Measurements from ENCODE around the gene PRRC2A.

DNA sequence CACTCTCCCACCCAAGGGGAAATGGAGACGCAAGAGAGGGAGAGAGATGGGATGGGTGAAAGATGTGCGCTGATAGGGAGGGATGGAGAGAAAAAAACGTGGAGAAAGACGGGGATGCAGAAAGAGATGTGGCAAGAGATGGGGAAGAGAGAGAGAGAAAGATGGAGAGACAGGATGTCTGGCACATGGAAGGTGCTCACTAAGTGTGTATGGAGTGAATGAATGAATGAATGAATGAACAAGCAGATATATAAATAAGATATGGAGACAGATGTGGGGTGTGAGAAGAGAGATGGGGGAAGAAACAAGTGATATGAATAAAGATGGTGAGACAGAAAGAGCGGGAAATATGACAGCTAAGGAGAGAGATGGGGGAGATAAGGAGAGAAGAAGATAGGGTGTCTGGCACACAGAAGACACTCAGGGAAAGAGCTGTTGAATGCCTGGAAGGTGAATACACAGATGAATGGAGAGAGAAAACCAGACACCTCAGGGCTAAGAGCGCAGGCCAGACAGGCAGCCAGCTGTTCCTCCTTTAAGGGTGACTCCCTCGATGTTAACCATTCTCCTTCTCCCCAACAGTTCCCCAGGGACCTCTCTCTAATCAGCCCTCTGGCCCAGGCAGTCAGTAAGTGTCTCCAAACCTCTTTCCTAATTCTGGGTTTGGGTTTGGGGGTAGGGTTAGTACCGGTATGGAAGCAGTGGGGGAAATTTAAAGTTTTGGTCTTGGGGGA is 44.4 kb upstream of the PRRC2A start:
- TF ChIP-seq, protein P1, sequence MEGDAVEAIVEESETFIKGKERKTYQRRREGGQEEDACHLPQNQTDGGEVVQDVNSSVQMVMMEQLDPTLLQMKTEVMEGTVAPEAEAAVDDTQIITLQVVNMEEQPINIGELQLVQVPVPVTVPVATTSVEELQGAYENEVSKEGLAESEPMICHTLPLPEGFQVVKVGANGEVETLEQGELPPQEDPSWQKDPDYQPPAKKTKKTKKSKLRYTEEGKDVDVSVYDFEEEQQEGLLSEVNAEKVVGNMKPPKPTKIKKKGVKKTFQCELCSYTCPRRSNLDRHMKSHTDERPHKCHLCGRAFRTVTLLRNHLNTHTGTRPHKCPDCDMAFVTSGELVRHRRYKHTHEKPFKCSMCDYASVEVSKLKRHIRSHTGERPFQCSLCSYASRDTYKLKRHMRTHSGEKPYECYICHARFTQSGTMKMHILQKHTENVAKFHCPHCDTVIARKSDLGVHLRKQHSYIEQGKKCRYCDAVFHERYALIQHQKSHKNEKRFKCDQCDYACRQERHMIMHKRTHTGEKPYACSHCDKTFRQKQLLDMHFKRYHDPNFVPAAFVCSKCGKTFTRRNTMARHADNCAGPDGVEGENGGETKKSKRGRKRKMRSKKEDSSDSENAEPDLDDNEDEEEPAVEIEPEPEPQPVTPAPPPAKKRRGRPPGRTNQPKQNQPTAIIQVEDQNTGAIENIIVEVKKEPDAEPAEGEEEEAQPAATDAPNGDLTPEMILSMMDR (tag by site-specific recombination; IDR thresholded peaks at IDR 0.05): no peak
- TF ChIP-seq ZBTB20 (tag by site-specific recombination; IDR thresholded peaks at IDR 0.05) (no peak), ZNF274 (IDR thresholded peaks at IDR 0.05; ENCODE audit: low read length) (no peak), ZNF274 (tag by site-specific recombination; IDR thresholded peaks at IDR 0.05; ENCODE audit: borderline replicate concordance) (no peak), ZNF121 (tag by site-specific recombination; IDR thresholded peaks at IDR 0.05) (no peak), ZNF221 (tag by site-specific recombination; IDR thresholded peaks at IDR 0.05; ENCODE audit: borderline replicate concordance) (no peak), ZNF677 (tag by site-specific recombination; IDR thresholded peaks at IDR 0.05) (no peak), SETDB1 (IDR thresholded peaks at IDR 0.05; ENCODE audit: insufficient read length, low read length) (no peak), ZNF747 (tag by site-specific recombination; IDR thresholded peaks at IDR 0.05) (no peak), ZNF776 (tag by site-specific recombination; IDR thresholded peaks at IDR 0.05; ENCODE audit: borderline replicate concordance) (no peak), ZBTB7A (tag by site-specific recombination; IDR thresholded peaks at IDR 0.05; ENCODE audit: low read depth) (no peak)
